IMR-90 (cell line): ENCODE results near the gene SERPINB4. TPM values are rescaled to one million over a fixed set of nuclear protein-coding genes. Genes with fewer than 3 reads are reported as not detected.
A peak's percentile ranks its signal among the peaks of the same experiment; 100 is the strongest.

Experiments
- ATAC-seq: fragments of 200-7000 bp; cut with Tn5 transposase; 2 replicates; pipeline ENCODE4 v1.9.1; 2020; ENCODE audit warnings: low read depth, mild to moderate bottlenecking, moderate library complexity
- BruUV-seq: library from RNA; stranded (reverse); fragments of 400-500 nt; replicated peaks from 2 replicates; lab custom pipeline; 2021; lab: Mats Ljungman, UMichigan
- CTCF ChIA-PET: fragments of 300-600 bp; formaldehyde crosslinking; extraction: SDS; loops from one replicate; lab custom pipeline; 2021; ENCODE audit warnings: antibody characterized with exemption; lab: Yijun Ruan, JAX
- POLR2A ChIA-PET: fragments of 300-600 bp; sonication (Branson Sonifier 250); formaldehyde crosslinking; loops from one replicate; lab custom pipeline; 2022; ENCODE audit warnings: antibody characterized with exemption; ENCODE audit not compliant: unreplicated experiment; lab: Charles Lee
- DNase-seq: peaks from one replicate; pipeline ENCODE4 v3.0.0; 2013
- H2AFZ ChIP-seq: replicated peaks from 2 replicates; pipeline ENCODE3; 2013; ENCODE audit warnings: low read length, mild to moderate bottlenecking; ENCODE audit not compliant: poor library complexity
- H2AK5ac ChIP-seq: 2 replicates; pipeline ENCODE4 v1.6.1; 2013; ENCODE audit warnings: low read depth, low read length, inconsistent platforms
- H2AK9ac ChIP-seq: replicated peaks from 2 replicates; pipeline ENCODE3; 2013; ENCODE audit warnings: mild to moderate bottlenecking, low read depth, low read length, moderate library complexity; ENCODE audit not compliant: poor library complexity
- H2BK120ac ChIP-seq: 2 replicates; pipeline ENCODE4 v1.6.1; 2013; ENCODE audit warnings: low read depth, low read length, inconsistent platforms
- H2BK15ac ChIP-seq: 3 replicates; pipeline ENCODE4 v1.6.1; 2013; ENCODE audit warnings: low read depth, low read length, inconsistent platforms
- H2BK20ac ChIP-seq: 2 replicates; pipeline ENCODE4 v1.6.1; 2013; ENCODE audit warnings: low read depth, mild to moderate bottlenecking, inconsistent platforms, low read length, moderate library complexity
- H2BK5ac ChIP-seq: 2 replicates; pipeline ENCODE4 v1.6.1; 2013; ENCODE audit warnings: mild to moderate bottlenecking, low read depth, low read length, inconsistent platforms; ENCODE audit not compliant: poor library complexity, severe bottlenecking
- H3K14ac ChIP-seq: replicated peaks from 2 replicates; pipeline ENCODE4 v1.6.1; 2013; ENCODE audit warnings: low read depth, low read length, inconsistent platforms
- H3K18ac ChIP-seq: 2 replicates; pipeline ENCODE4 v1.6.1; 2013; ENCODE audit warnings: low read depth, low read length, control low read depth
- H3K23ac ChIP-seq: 2 replicates; pipeline ENCODE4 v1.6.1; 2013; ENCODE audit warnings: low read depth, low read length, inconsistent platforms
- H3K27ac ChIP-seq: 2 replicates; pipeline ENCODE4 v1.5.1; 2013; ENCODE audit warnings: mild to moderate bottlenecking, control low read depth, low read length; ENCODE audit not compliant: insufficient read depth
- H3K27me3 ChIP-seq: 2 replicates; pipeline ENCODE4 v1.6.1; 2013; ENCODE audit warnings: low read length; ENCODE audit not compliant: control insufficient read depth, insufficient read depth
- H3K36me3 ChIP-seq: 2 replicates; pipeline ENCODE4 v1.6.1; 2013; ENCODE audit warnings: low read length, mixed read lengths; ENCODE audit not compliant: control insufficient read depth, insufficient read depth
- H3K4ac ChIP-seq: 2 replicates; pipeline ENCODE4 v1.6.1; 2013; ENCODE audit warnings: low read depth, low read length, inconsistent platforms
- H3K4me1 ChIP-seq: 2 replicates; pipeline ENCODE4 v1.6.1; 2013; ENCODE audit warnings: low read length, mixed read lengths; ENCODE audit not compliant: control insufficient read depth, insufficient read depth
- H3K4me2 ChIP-seq: 2 replicates; pipeline ENCODE4 v1.6.1; 2013; ENCODE audit warnings: low read depth, mild to moderate bottlenecking, control low read depth, low read length, moderate library complexity
- H3K4me3 ChIP-seq: 2 replicates; pipeline ENCODE4 v1.5.1; 2013; ENCODE audit warnings: low read depth, mild to moderate bottlenecking, control low read depth, low read length, moderate library complexity; ENCODE audit not compliant: insufficient read depth
- H3K56ac ChIP-seq: 2 replicates; pipeline ENCODE4 v1.6.1; 2013; ENCODE audit warnings: low read length, inconsistent platforms; ENCODE audit not compliant: insufficient read depth; ENCODE audit errors: extremely low read depth
- H3K79me1 ChIP-seq, 2 experiments: 2 replicates each; pipeline ENCODE4 v1.6.1; 2013; ENCODE audit warnings: low read length in 2 of 2, inconsistent platforms in 1 of 2, low read depth in 1 of 2
- H3K9ac ChIP-seq: 2 replicates; pipeline ENCODE4 v1.6.1; 2013; ENCODE audit warnings: low read depth, low read length, control low read depth
- H3K9me1 ChIP-seq: 2 replicates; pipeline ENCODE4 v1.6.1; 2013; ENCODE audit warnings: low read length, inconsistent platforms; ENCODE audit not compliant: insufficient read depth
- H3K9me3 ChIP-seq: 2 replicates; pipeline ENCODE4 v1.6.1; 2013; ENCODE audit warnings: low read length; ENCODE audit not compliant: control insufficient read depth, insufficient read depth
- H4K20me1 ChIP-seq: 2 replicates; pipeline ENCODE4 v1.6.1; 2013; ENCODE audit warnings: low read length, inconsistent platforms; ENCODE audit not compliant: insufficient read depth
- H4K5ac ChIP-seq: 2 replicates; pipeline ENCODE4 v1.6.1; 2013; ENCODE audit warnings: mild to moderate bottlenecking, low read depth, low read length, control low read depth
- H4K8ac ChIP-seq, 2 experiments: 2 replicates each; pipeline ENCODE4 v1.6.1; 2013; ENCODE audit warnings: low read depth in 2 of 2, low read length in 2 of 2, control low read depth in 1 of 2, inconsistent platforms in 1 of 2
- H4K91ac ChIP-seq: 2 replicates; pipeline ENCODE4 v1.6.1; 2013; ENCODE audit warnings: low read depth, low read length, inconsistent platforms; ENCODE audit not compliant: insufficient read depth
- FOS ChIP-seq: fragments of 150-350 bp; IDR thresholded peaks from 2 replicates; pipeline ENCODE4 v1.6.1; 2016; ENCODE audit warnings: low read depth, low read length
- MAFK ChIP-seq: IDR thresholded peaks from 2 replicates; pipeline ENCODE4 v1.6.1; 2012; ENCODE audit warnings: low read depth, low read length, improper control_type of control experiment
- MAZ ChIP-seq: IDR thresholded peaks from 2 replicates; pipeline ENCODE4 v1.6.1; 2012; ENCODE audit warnings: low read depth, mild to moderate bottlenecking, low read length, improper control_type of control experiment, moderate library complexity, borderline replicate concordance
- MXI1 ChIP-seq: IDR thresholded peaks from 2 replicates; pipeline ENCODE4 v1.6.1; 2012; ENCODE audit warnings: low read depth, mild to moderate bottlenecking, low read length, moderate library complexity, borderline replicate concordance
- POLR2A ChIP-seq: IDR thresholded peaks from 2 replicates; pipeline ENCODE4 v1.6.1; 2012; ENCODE audit warnings: mild to moderate bottlenecking, low read depth, low read length
- RAD21 ChIP-seq: IDR thresholded peaks from 2 replicates; pipeline ENCODE4 v1.6.1; 2012; ENCODE audit warnings: low read length, improper control_type of control experiment
- RFX5 ChIP-seq: IDR thresholded peaks from 2 replicates; pipeline ENCODE4 v1.8.0; 2012; ENCODE audit warnings: low read depth, mild to moderate bottlenecking, low read length, moderate library complexity
- SMC3 ChIP-seq: fragments of 150-350 bp; IDR thresholded peaks from 2 replicates; pipeline ENCODE4 v1.6.1; 2016; ENCODE audit warnings: low read depth, mild to moderate bottlenecking, antibody characterized with exemption, low read length, moderate library complexity
- WGBS, 2 experiments: methylation state at CpG; one replicate each; pipeline versions ENCODE4 v1.1.5 to v1.1.7; 2013; ENCODE audit warnings: missing lambda C conversion rate in 2 of 2; ENCODE audit not compliant: insufficient read length in 1 of 2; ENCODE audit errors: extremely low coverage in 2 of 2; 5-methylcytosine and 5-hydroxymethylcytosine counted together
- dilution Hi-C: fragments of 300-500 bp; cut with HindIII; formaldehyde crosslinking; loops from one replicate; pipeline ENCODE4 v1.14.3; 2018; ENCODE audit warnings: low sequenced_read_pairs; ENCODE audit not compliant: unreplicated experiment
- in situ Hi-C: fragments of 300-500 bp; cut with MboI; formaldehyde crosslinking; loops from 3 replicates; pipeline ENCODE4 v1.14.3; 2019; ENCODE audit warnings: low sequenced_read_pairs, inconsistent platforms, mixed read lengths
- intact Hi-C: fragments of 100-400 bp; cut with micrococcal nuclease; formaldehyde crosslinking; loops from 2 replicates; pipeline ENCODE4 v1.10.0; 2022
- polyA plus RNA-seq, 3 experiments: library from polyadenylated mRNA; depleted of rRNA; stranded (reverse); fragments of >200 nt; gene quantifications; 2 replicates each; pipeline ENCODE4 v1.2.3, GENCODE V29; 2012; ENCODE audit warnings: low replicate concordance in 1 of 3
- total RNA-seq: library from RNA; depleted of rRNA; stranded (reverse); fragments of >200 nt; gene quantifications from 2 replicates; pipeline ENCODE4 v1.2.3, GENCODE V29; 2012

The SERPINB4 gene
- total and polyA plus RNA-seq, 2 of the 4 experiments (the other 2 are of a cell fraction) = not detected

GRCh38 chr18:63604791-63605567 is 39.1 kb downstream of the SERPINB4 start:
- intact Hi-C loops = no loop called here
- dilution Hi-C loops = no loop called here
- peak; percentile 17 for DNase-seq
- no peak overlapping the region for H2AK5ac ChIP-seq
- no peak overlapping the region for H2BK15ac ChIP-seq
- TF ChIP-seq MXI1 = no peak
- TF ChIP-seq RFX5 = no peak
- TF ChIP-seq MAZ = no peak
- no peak for TF ChIP-seq RAD21
- no peak for TF ChIP-seq FOS
- no peak for TF ChIP-seq POLR2A
- no peak for TF ChIP-seq SMC3
- no peak for TF ChIP-seq MAFK
- no peak overlapping the region for H3K18ac ChIP-seq
- no TSS peak for BruUV-seq
- H2AFZ ChIP-seq = no peak overlapping the region
- H3K27me3 ChIP-seq = peaks cover 1% of the 10 kb centered on the region; the same call in 1 of the 2 replicates
- no peak overlapping the region for H3K56ac ChIP-seq
- no peaks in the 10 kb centered on the region for H3K9me3 ChIP-seq
- 40% methylated on average over 1 of the region's 4 CpGs; no CpG with 5 or more reads in 1 of the 2 experiments for WGBS, 2 experiments
- H3K79me1 ChIP-seq = no peaks in the 10 kb centered on the region
- no peak overlapping the region for H3K14ac ChIP-seq
- in situ Hi-C loops = no loop called here
- no peak overlapping the region for H4K8ac ChIP-seq
- no peak overlapping the region for H2AK9ac ChIP-seq
- no peak overlapping the region for H3K23ac ChIP-seq
- no peak for ATAC-seq
- no peak overlapping the region for H3K4me3 ChIP-seq
- no peaks in the 10 kb centered on the region; the same call in 1 of the 2 replicates for H3K4me1 ChIP-seq
- H3K36me3 ChIP-seq = no peaks in the 10 kb centered on the region
- ChIA-PET POLR2A (no interaction called here), CTCF (no interaction called here)
- no peaks in the 10 kb centered on the region for H4K20me1 ChIP-seq
- H3K4ac ChIP-seq = no peak overlapping the region
- no peak overlapping the region for H3K9ac ChIP-seq
- H2BK20ac ChIP-seq = no peak overlapping the region
- H2BK5ac ChIP-seq = no peak overlapping the region
- no peak overlapping the region for H2BK120ac ChIP-seq
- H3K27ac ChIP-seq = no peak overlapping the region
- H4K5ac ChIP-seq = no peak overlapping the region
- H3K4me2 ChIP-seq = no peak overlapping the region
- H3K9me1 ChIP-seq = no peaks in the 10 kb centered on the region
- no peak overlapping the region for H4K91ac ChIP-seq
